GM04503 (cell line): Measurements from ENCODE around the gene L3MBTL4.

Experiments used
- DNase-seq: peaks from one replicate; pipeline ENCODE4 v3.0.0-alpha.2; 2012; ENCODE audit warnings: low read depth

Gene L3MBTL4

GRCh38 chr18:6363216-6363615, 51.5 kb downstream of the L3MBTL4 start:
- no peak for DNase-seq

- DNase-seq: no peak
These were observed 52.1 kb downstream of the L3MBTL4 start for GRCh38 chr18:6362559-6363129.

- no peak for DNase-seq
These were observed 57.0 kb downstream of the L3MBTL4 start for GRCh38 chr18:6357668-6358067.

GRCh38 chr18:6355789-6356589, 58.7 kb downstream of the L3MBTL4 start:
- no peak for DNase-seq

- no peak for DNase-seq
These were observed 62.4 kb downstream of the L3MBTL4 start for GRCh38 chr18:6352275-6352674.

- no peak for DNase-seq
These were observed 71.7 kb downstream of the L3MBTL4 start for GRCh38 chr18:6342990-6343389.

- no peak for DNase-seq
These were observed 73.0 kb downstream of the L3MBTL4 start for GRCh38 chr18:6341709-6342108.

GRCh38 chr18:6341303-6341702, 73.4 kb downstream of the L3MBTL4 start:
- DNase-seq: no peak

- no peak for DNase-seq
These were observed 74.6 kb downstream of the L3MBTL4 start for GRCh38 chr18:6340121-6340520.

GRCh38 chr18:6336239-6336638, 78.5 kb downstream of the L3MBTL4 start:
- DNase-seq: no peak

GRCh38 chr18:6333981-6334380, 80.7 kb downstream of the L3MBTL4 start:
- no peak for DNase-seq

GRCh38 chr18:6331872-6332271, 82.8 kb downstream of the L3MBTL4 start:
- no peak for DNase-seq

- DNase-seq: no peak
These were observed 83.9 kb downstream of the L3MBTL4 start for GRCh38 chr18:6330786-6331185.

- DNase-seq: no peak
These were observed 86.1 kb downstream of the L3MBTL4 start for GRCh38 chr18:6328621-6329010.

- DNase-seq: no peak
These were observed 86.7 kb downstream of the L3MBTL4 start for GRCh38 chr18:6327895-6328620.

GRCh38 chr18:6327485-6327884, 87.2 kb downstream of the L3MBTL4 start:
- no peak for DNase-seq

GRCh38 chr18:6326566-6326965, 88.1 kb downstream of the L3MBTL4 start:
- DNase-seq: no peak

- DNase-seq: no peak
These were observed 91.3 kb downstream of the L3MBTL4 start for GRCh38 chr18:6323319-6323889.

GRCh38 chr18:6315517-6316331, 99.0 kb downstream of the L3MBTL4 start:
- no peak for DNase-seq

GRCh38 chr18:6313415-6313814, 101.3 kb downstream of the L3MBTL4 start:
- no peak for DNase-seq

GRCh38 chr18:6311456-6312215, 103.1 kb downstream of the L3MBTL4 start:
- no peak for DNase-seq
